Stimulated activated CD4-positive, alpha-beta T cell treated with anti-CD3 and anti-CD28 coated beads, Interleukin-12 subunit alpha, Interleukin-12 subunit beta, amount 100 ng/mL, for 4 hours (primary cell): ENCODE data around the gene MYH10.
A peak's percentile ranks its signal among the peaks of the same experiment; 100 is the strongest.

Source experiments
- DNase-seq: peaks from one replicate; pipeline ENCODE4 v3.0.0-alpha.2; 2020

Gene MYH10

GRCh38 chr17:8647956-8648355 is 17.4 kb upstream of the MYH10 start:
- no peak for DNase-seq

GRCh38 chr17:8647202-8647601 is 16.7 kb upstream of the MYH10 start:
- no peak for DNase-seq

GRCh38 chr17:8644507-8644902 is 14.0 kb upstream of the MYH10 start:
- DNase-seq, result no peak

GRCh38 chr17:8643855-8644506 is 13.5 kb upstream of the MYH10 start:
- DNase-seq, result no peak

GRCh38 chr17:8639709-8640108 is 9.2 kb upstream of the MYH10 start:
- no peak for DNase-seq

- DNase-seq, result no peak
These were observed 1.5 kb upstream of the MYH10 start for GRCh38 chr17:8632061-8632460.

GRCh38 chr17:8631554-8631877 is 991 bp upstream of the MYH10 start:
- no peak for DNase-seq

- peak; percentile 84 for DNase-seq
These were observed 453 bp upstream of the MYH10 start for GRCh38 chr17:8630802-8631553.

- DNase-seq, result peak; percentile 20
These were observed 926 bp downstream of the MYH10 start for GRCh38 chr17:8629371-8630226.

- DNase-seq, result no peak
These were observed 1.8 kb downstream of the MYH10 start for GRCh38 chr17:8628609-8629169.

GRCh38 chr17:8628172-8628571 is 2.4 kb downstream of the MYH10 start:
- no peak for DNase-seq

GRCh38 chr17:8623591-8623990 is 6.9 kb downstream of the MYH10 start:
- no peak for DNase-seq

- no peak for DNase-seq
These were observed 8.3 kb downstream of the MYH10 start for GRCh38 chr17:8622191-8622590.

- no peak for DNase-seq
These were observed 8.9 kb downstream of the MYH10 start for GRCh38 chr17:8621585-8621984.

GRCh38 chr17:8619294-8619693 is 11.2 kb downstream of the MYH10 start:
- DNase-seq, result no peak

- DNase-seq, result no peak
These were observed 11.7 kb downstream of the MYH10 start for GRCh38 chr17:8618825-8619224.

- no peak for DNase-seq
These were observed 15.5 kb downstream of the MYH10 start for GRCh38 chr17:8614988-8615387.

- DNase-seq, result no peak
These were observed 18.8 kb downstream of the MYH10 start for GRCh38 chr17:8611619-8612298.

GRCh38 chr17:8611137-8611536 is 19.4 kb downstream of the MYH10 start:
- DNase-seq, result no peak

GRCh38 chr17:8610558-8610957 is 20.0 kb downstream of the MYH10 start:
- DNase-seq, result no peak

- DNase-seq, result no peak
These were observed 20.6 kb downstream of the MYH10 start for GRCh38 chr17:8609910-8610309.

- DNase-seq, result no peak
These were observed 22.5 kb downstream of the MYH10 start for GRCh38 chr17:8608001-8608400.

GRCh38 chr17:8606401-8606800 is 24.1 kb downstream of the MYH10 start:
- DNase-seq, result no peak
